K562 (cell line): ENCODE data around the gene ZNF775. TPM values are rescaled to one million over a fixed set of nuclear protein-coding genes. Genes with fewer than 3 reads are reported as not detected.

ENCODE experiments used
- POLR2AphosphoS5 ChIP-seq: IDR thresholded peaks from 2 replicates; pipeline ENCODE4 v1.6.1; 2011; ENCODE audit warnings: mild to moderate bottlenecking, low read depth, low read length, moderate library complexity; ENCODE audit not compliant: control insufficient read depth, insufficient read depth
- PPARD ChIP-seq: fragments of 250-450 bp; sonication (Bioruptor Pico); IDR thresholded peaks from 2 replicates; pipeline ENCODE4 v1.8.0; 2022; ENCODE audit warnings: inconsistent platforms, mild to moderate bottlenecking, moderate library complexity
- SETDB1 ChIP-seq: IDR thresholded peaks from one replicate; pipeline ENCODE4 v1.6.1; 2012; ENCODE audit warnings: low read length, control low read depth, inconsistent platforms
- SOX6 ChIP-seq: fragments of 450-650 bp; IDR thresholded peaks from 2 replicates; pipeline ENCODE4 v1.6.1; 2014; ENCODE audit warnings: mild to moderate bottlenecking
- SREBF1 ChIP-seq: fragments of 150-350 bp; IDR thresholded peaks from 2 replicates; pipeline ENCODE4 v1.6.1; 2014; ENCODE audit warnings: antibody characterized with exemption, low read depth, low read length, borderline replicate concordance
- TBL1XR1 ChIP-seq, 2 experiments: IDR thresholded peaks; 2 replicates each; pipeline ENCODE4 v1.6.1; 2012; ENCODE audit warnings: improper control_type of control experiment in 2 of 2, low read length in 2 of 2, mild to moderate bottlenecking in 1 of 2
- ZNF224 ChIP-seq: sonication (generic); formaldehyde crosslinking; IDR thresholded peaks from 2 replicates; pipeline ENCODE4 v1.8.0; 2022; ENCODE audit warnings: mild to moderate bottlenecking, missing genetic modification reagents
- polyA plus RNA-seq, 8 experiments: library from polyadenylated mRNA; depleted of rRNA in 4 of 8; stranded (reverse) in 5 of 8; unstranded in 3 of 8; fragments of >200 nt; fragmentation: Nextera tagmentation in 2 of 8; fragmentation: Illumina TruSeq in 1 of 8; extraction: Ambion mirVana in 2 of 8; extraction: Trizol in 1 of 8; gene quantifications; 2 replicates each; pipeline versions ENCODE4 v1.2.1 to v1.2.3, GENCODE V29; 2011 to 2014; ENCODE audit warnings: inconsistent platforms in 1 of 8, missing spikeins in 1 of 8
- total RNA-seq, 7 experiments: library from RNA; depleted of rRNA in 6 of 7; stranded (reverse); fragments of >200 nt in 6 of 7; fragmentation: Illumina TruSeq in 2 of 7; extraction: Trizol in 2 of 7; gene quantifications; 2 replicates each; pipeline versions ENCODE4 v1.2.1 to v1.2.3, GENCODE V29; 2011 to 2021; ENCODE audit warnings: low replicate concordance in 1 of 7
- TF ChIP-seq, protein P1 (sequence below): fragments of 450-650 bp; IDR thresholded peaks from 2 replicates; pipeline ENCODE4 v1.6.1; 2016; ENCODE audit warnings: antibody characterized with exemption
- TF ChIP-seq, protein P2 (sequence below), 2 experiments: fragments of 450-650 bp in 1 of 2; sonication (generic) in 1 of 2; formaldehyde crosslinking in 1 of 2; IDR thresholded peaks in 1 of 2; conservative IDR thresholded peaks in 1 of 2; 2 replicates each; pipeline versions ENCODE4 v1.6.1 to v1.8.1; 2016 to 2023; ENCODE audit warnings: mild to moderate bottlenecking in 2 of 2, moderate library complexity in 2 of 2, inconsistent platforms in 1 of 2, missing genetic modification reagents in 1 of 2
- TF ChIP-seq, protein P3 (sequence below): fragments of 450-650 bp; IDR thresholded peaks from 2 replicates; pipeline ENCODE4 v1.6.1; 2016; ENCODE audit warnings: mild to moderate bottlenecking, moderate library complexity
- TF ChIP-seq, protein P4 (sequence below): sonication (generic); formaldehyde crosslinking; IDR thresholded peaks from 2 replicates; pipeline ENCODE4 v1.9.0; 2022; ENCODE audit warnings: mild to moderate bottlenecking, missing genetic modification reagents

The ZNF775 gene
- total and polyA plus RNA-seq, 9 of the 15 experiments (the other 6 are each of a cell fraction or from before 2014, with no cell fraction given) = 0.04 to 18.7 (median 4.9) TPM

DNA sequence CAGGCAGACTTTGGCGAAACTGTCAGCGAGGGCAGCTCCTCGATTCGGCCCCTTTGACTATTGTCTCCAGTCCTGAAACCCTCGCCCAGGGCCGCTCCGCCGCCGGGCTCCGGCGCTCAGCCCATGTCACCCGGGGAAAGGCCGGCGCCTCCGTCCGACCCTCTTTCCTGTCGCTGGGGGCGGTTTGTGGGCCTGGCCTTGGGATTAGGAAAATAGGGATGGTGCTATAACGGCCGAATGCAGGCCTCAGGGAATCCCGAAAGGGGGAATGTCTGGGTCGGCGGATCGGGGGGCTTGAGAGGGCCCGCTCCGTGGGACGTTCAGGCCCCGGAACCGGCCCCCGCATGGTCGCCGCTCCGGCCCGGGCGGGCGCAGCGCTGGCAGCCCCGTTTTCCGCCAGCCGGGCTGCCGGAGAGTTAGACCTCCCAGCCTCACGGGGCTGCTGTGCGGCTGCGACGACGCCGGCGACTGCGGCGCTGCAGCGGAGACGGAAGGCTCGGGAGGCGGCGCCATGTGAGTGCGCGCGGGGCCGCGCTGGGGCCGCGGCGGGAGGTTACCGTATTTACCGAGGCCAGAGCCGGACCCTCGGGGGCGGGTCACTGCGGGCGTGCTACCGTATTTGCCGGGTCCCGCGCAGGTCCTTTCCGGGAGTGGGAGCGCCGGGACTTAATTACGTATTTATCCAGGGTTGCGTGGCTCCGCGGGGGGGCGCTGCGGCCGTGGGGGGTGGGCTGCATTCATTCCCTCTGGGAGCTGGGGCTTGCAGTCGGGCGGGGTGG is 25.9 kb downstream of the ZNF775 start (continued):
- TF ChIP-seq, protein P1, sequence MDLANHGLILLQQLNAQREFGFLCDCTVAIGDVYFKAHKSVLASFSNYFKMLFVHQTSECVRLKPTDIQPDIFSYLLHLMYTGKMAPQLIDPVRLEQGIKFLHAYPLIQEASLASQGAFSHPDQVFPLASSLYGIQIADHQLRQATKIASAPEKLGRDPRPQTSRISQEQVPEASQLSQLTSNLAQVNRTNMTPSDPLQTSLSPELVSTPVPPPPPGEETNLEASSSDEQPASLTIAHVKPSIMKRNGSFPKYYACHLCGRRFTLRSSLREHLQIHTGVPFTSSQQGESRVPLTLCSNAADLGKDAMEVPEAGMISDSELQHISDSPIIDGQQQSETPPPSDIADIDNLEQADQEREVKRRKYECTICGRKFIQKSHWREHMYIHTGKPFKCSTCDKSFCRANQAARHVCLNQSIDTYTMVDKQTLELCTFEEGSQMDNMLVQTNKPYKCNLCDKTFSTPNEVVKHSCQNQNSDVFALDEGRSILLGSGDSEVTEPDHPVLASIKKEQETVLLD = peak; percentile 85; the same call in 1 of the 2 replicates
- peak; percentile 76 for TF ChIP-seq SOX6
- peak; percentile 77 for TF ChIP-seq SREBF1
- TF ChIP-seq, protein P2, sequence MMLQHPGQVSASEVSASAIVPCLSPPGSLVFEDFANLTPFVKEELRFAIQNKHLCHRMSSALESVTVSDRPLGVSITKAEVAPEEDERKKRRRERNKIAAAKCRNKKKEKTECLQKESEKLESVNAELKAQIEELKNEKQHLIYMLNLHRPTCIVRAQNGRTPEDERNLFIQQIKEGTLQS (IDR thresholded peaks at IDR 0.05) = no peak
- TF ChIP-seq, protein P2 (CRISPR knock-in tag; conservative IDR thresholded peaks at IDR 0.05) = peak; percentile 78; the same call in 1 of the 2 replicates
- TF ChIP-seq, protein P3, sequence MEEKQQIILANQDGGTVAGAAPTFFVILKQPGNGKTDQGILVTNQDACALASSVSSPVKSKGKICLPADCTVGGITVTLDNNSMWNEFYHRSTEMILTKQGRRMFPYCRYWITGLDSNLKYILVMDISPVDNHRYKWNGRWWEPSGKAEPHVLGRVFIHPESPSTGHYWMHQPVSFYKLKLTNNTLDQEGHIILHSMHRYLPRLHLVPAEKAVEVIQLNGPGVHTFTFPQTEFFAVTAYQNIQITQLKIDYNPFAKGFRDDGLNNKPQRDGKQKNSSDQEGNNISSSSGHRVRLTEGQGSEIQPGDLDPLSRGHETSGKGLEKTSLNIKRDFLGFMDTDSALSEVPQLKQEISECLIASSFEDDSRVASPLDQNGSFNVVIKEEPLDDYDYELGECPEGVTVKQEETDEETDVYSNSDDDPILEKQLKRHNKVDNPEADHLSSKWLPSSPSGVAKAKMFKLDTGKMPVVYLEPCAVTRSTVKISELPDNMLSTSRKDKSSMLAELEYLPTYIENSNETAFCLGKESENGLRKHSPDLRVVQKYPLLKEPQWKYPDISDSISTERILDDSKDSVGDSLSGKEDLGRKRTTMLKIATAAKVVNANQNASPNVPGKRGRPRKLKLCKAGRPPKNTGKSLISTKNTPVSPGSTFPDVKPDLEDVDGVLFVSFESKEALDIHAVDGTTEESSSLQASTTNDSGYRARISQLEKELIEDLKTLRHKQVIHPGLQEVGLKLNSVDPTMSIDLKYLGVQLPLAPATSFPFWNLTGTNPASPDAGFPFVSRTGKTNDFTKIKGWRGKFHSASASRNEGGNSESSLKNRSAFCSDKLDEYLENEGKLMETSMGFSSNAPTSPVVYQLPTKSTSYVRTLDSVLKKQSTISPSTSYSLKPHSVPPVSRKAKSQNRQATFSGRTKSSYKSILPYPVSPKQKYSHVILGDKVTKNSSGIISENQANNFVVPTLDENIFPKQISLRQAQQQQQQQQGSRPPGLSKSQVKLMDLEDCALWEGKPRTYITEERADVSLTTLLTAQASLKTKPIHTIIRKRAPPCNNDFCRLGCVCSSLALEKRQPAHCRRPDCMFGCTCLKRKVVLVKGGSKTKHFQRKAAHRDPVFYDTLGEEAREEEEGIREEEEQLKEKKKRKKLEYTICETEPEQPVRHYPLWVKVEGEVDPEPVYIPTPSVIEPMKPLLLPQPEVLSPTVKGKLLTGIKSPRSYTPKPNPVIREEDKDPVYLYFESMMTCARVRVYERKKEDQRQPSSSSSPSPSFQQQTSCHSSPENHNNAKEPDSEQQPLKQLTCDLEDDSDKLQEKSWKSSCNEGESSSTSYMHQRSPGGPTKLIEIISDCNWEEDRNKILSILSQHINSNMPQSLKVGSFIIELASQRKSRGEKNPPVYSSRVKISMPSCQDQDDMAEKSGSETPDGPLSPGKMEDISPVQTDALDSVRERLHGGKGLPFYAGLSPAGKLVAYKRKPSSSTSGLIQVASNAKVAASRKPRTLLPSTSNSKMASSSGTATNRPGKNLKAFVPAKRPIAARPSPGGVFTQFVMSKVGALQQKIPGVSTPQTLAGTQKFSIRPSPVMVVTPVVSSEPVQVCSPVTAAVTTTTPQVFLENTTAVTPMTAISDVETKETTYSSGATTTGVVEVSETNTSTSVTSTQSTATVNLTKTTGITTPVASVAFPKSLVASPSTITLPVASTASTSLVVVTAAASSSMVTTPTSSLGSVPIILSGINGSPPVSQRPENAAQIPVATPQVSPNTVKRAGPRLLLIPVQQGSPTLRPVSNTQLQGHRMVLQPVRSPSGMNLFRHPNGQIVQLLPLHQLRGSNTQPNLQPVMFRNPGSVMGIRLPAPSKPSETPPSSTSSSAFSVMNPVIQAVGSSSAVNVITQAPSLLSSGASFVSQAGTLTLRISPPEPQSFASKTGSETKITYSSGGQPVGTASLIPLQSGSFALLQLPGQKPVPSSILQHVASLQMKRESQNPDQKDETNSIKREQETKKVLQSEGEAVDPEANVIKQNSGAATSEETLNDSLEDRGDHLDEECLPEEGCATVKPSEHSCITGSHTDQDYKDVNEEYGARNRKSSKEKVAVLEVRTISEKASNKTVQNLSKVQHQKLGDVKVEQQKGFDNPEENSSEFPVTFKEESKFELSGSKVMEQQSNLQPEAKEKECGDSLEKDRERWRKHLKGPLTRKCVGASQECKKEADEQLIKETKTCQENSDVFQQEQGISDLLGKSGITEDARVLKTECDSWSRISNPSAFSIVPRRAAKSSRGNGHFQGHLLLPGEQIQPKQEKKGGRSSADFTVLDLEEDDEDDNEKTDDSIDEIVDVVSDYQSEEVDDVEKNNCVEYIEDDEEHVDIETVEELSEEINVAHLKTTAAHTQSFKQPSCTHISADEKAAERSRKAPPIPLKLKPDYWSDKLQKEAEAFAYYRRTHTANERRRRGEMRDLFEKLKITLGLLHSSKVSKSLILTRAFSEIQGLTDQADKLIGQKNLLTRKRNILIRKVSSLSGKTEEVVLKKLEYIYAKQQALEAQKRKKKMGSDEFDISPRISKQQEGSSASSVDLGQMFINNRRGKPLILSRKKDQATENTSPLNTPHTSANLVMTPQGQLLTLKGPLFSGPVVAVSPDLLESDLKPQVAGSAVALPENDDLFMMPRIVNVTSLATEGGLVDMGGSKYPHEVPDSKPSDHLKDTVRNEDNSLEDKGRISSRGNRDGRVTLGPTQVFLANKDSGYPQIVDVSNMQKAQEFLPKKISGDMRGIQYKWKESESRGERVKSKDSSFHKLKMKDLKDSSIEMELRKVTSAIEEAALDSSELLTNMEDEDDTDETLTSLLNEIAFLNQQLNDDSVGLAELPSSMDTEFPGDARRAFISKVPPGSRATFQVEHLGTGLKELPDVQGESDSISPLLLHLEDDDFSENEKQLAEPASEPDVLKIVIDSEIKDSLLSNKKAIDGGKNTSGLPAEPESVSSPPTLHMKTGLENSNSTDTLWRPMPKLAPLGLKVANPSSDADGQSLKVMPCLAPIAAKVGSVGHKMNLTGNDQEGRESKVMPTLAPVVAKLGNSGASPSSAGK = no peak; the same call in 1 of the 2 replicates
- TF ChIP-seq POLR2AphosphoS5 = peak; percentile 86
- peak; percentile 86; the same call in 1 of the 2 replicates for TF ChIP-seq ZNF224 (CRISPR knock-in tag)
- TF ChIP-seq PPARD = no peak
- TF ChIP-seq SETDB1 = peak; percentile 79
- TF ChIP-seq, protein P4, sequence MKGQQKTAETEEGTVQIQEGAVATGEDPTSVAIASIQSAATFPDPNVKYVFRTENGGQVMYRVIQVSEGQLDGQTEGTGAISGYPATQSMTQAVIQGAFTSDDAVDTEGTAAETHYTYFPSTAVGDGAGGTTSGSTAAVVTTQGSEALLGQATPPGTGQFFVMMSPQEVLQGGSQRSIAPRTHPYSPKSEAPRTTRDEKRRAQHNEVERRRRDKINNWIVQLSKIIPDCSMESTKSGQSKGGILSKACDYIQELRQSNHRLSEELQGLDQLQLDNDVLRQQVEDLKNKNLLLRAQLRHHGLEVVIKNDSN = peak; percentile 6; the same call in 1 of the 2 replicates
- TF ChIP-seq TBL1XR1 (IDR thresholded peaks at IDR 0.05; ENCODE audit: low read length in 2 of 2) = peak; percentile 90 to 92; a peak in 3 of 4 replicates
